Cerebellar nuclear complex (tissue), 1 donor: Measurements from ENCODE around the gene GRP.

Source experiments
- DNase-seq, 2 experiments: peaks; one replicate each; lab custom pipeline; 2025; lab: John Stamatoyannopoulos, UW

GRP gene

DNA sequence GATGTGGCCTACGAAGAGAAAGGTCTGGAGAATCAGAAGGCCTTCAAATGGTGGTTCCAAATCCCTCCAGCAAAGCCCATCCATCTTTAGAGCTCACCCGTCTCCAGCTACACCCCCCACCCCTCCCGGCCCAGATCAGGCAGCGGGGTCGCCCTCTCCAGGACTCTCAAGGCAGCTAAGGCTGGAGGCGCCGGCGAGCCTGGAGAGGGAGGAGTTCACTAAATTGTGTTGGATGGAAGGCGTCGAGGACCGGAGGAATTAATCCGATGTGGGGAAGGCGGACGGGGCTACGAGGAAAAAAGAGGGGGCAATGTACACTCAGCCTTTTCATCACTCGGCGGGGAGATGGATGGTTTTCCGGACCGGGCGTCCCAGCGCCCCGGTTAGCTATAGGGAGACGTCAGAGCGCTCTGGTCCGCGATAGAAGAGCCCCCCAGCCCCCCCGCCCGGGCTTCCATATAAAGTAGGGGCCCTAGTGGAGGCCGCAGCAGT is at the start of gene GRP:
Gene GRP (plus strand): TSS at position 487 of the 492 bp plus-strand sequence. CDS start 108 bp downstream, outside the sequence.
- DNase-seq, result no peak

DNA sequence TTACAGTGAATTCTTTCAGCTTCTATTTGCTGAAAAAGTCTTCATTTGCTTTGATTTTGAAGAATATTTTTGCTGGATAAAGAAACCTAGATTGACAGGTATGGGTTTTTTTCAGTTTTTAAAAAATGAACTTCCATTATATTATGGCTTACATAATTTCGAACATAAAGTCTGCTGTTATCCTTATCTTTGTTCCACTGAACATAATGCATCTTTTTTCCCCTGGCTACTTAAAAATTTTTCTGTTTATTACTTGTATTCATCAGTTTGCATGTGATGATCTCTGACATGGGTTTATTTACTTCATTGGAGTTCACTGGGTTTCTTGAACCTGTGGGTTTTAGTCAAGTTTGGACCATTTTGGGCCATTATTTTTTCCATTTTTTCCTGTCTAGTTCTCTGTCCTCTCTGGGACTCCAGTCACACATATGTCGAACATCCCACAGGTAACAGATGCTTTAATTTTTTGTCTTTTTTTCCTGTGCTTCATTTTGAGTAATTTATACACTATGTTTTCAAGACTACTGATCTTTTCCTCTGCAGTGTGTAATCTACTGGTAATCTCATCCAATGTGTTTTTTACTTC is 47.2 kb upstream of the GRP start:
- no peak for DNase-seq

DNA sequence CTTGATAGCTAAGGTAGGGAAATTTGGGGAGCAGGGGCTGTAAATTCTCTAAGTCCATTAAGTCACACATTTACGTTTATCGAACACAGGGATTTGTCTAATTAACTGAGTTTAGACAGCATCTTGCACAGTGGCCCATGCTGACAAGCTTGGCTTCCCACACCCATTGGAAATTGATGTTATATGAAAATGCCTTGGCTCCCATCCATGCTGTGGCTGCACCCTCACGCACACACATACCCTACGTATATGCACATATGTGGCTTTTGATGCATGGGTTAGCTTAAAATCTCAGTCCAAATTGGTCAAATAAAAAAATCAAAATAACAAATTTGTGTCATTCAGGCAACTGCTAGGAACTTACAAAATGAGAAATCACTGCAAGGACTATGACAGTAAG is 42.5 kb upstream of the GRP start:
- DNase-seq, result no peak

DNA sequence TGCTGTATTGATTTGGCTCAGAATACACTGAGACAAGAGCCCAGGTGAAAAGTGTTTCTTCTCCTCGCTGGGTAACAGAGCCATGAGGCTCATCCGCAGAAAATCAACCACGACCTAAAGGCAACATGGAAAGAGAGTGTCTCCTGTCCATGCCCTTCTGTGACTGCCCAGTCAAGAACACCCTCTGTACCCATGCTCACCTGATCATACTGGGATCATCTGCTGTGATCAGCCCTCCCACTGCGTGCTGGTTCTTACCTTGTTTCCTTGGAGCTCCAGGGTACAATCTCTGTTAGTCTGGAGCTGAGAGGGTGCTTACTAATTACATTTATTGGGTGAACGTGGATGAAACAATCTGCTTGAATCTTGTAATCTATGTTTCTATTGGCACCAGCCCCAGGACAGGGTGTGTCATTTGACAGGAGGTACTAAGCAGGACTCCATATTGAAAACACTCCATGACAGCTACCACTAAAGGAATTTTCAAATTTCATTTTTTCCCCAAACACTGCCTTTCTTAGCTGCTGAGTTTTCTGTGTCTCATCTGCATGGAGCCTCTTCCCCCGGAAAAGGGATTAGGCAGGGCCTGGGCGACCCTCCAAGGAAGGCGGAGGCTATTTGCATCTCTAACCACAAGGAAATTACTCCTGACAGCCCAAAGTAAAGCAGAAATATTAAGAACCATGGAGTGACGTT is 39.7 kb upstream of the GRP start:
- no peak for DNase-seq

DNA sequence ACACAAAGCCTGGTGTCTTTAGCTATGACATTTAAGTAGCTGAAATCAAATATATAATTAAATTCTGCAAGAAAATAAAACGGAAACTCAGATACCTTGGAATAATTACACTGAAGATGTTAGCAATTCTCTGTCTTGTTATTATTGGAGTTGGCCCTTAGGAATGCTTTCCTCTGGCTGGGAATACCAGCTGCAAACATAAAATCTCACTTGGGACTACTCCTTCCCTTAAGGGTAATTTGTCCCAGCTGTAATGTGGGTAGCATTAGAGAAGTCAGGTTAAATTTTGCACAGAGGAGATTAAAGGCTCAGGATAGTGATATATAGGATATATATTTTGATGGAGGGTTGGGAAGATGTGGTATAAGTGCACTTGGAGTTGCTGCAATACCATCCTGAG is 37.3 kb upstream of the GRP start:
- no peak for DNase-seq

DNA sequence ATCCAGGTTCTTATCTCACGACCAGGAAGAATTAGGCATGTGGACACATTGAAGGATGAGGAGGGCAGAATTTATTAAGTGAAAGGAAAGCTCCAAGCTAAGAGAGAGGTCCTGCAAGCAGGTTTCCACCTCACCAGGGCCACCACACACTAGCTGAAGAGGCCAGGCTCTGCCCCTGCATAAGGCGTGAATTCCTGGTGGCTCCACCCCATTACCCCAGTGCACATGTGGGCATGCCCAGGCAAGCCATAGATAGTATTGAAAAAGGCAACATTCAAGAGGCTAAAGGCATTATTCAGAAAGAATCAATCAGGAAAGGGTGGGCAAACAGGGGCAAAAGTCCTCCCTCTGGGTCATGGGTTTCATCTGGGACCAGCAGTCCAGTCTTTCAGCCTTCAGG is 30.9 kb upstream of the GRP start:
- DNase-seq, result no peak

DNA sequence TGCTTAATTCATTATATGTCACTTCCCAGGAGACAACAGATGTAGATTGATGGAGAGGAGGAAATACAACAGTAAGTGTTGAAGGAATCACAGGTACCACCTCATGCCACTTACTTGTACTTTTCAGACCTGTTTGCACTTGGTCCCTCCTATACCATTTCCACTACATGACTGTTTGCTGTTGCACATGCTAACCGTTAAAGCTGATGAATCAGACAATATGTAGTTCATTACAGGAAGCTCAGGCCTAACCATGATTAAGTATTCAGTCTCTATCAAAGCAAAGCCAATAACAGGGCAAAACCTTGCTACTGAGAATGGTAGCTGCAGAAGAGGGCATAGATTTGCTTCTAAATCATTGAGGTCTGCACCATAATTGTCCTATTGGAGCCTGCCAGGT is 30.2 kb upstream of the GRP start:
- no peak for DNase-seq

DNA sequence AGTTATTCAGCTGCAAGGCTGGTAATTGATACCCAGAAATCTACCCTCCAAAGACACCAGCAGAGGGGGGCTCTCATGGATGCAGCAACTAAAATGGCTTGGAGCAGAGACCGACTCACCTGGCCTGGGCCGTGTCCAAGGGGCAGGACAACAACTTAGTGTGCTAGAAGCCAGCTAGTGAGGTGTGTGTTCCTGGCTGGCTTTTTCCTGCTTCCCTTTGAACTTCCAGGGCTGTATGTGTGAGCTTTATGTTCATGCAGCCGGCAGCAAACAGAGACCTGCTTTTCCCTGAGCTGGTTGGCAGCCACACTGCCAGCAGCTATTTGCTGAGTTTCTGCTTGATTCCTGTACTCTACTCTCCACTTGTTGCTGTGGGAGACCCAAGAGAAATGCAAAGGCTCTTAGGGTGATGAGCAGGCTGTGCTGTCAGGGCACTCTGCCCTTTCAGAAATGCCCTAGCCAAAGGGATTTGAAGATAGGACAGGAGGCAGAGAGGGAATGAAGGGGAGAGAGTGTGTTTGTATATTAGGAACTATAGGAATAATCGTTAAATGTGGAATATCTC is 23.7 kb upstream of the GRP start:
- no peak for DNase-seq

DNA sequence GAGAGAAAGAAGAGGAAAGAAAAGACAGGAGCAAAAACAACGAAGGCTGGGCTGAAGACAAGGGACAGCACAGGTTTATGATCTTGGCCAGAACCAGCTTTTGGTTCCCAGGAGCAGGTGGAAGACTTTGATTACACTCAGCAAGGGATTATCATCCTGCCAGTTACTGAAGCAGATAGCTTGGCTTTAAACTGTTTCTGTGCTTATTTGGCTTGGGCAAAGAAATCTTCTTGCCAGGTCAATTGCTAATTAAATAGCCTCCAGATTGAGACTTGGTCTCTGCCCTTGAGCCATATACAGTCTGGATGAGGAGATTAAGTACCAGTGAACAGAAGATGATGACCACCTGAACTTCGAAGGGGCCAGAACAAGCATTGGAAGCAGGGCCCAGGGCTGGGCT is 22.3 kb upstream of the GRP start:
- peak in 1 of 2 experiments; percentile 23 for DNase-seq

DNA sequence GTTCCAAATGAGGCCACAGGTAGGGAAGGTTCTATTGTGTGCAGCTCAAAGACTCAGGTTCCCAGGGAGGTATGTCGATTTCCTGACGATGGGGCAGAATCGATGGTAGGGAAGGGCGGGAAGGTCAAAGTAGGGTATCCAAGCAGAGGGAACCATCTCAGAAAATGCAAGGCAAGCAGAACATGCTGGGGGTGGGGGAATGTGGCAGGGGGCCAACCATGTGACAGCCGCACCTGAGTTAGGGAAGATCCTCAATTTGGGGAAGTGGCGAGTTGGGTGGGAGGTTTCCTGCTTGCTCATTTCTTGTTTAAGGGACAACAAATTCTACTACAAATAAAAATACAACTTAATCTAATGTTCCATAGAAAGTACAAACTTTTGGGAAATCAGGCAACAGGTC is 21.7 kb upstream of the GRP start:
- no peak for DNase-seq

DNA sequence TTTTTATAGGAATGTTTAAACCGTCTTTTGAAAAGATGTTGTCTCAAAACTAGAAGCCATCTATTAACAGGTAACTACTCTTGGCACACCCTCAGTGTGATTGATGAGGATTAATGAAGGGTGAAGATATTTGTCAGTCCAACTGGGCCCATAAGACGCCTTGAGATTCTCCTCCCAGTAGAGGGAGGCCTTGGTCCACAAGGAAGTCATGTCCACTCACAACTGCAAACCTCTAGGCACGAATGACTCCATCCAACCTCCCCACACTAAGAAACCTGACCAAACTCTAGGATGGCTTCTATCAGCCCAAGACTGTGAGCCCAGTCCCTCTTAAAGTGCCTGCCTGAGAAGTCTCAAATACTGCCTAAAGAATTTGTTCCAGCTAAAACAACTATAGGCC is 19.2 kb upstream of the GRP start:
- no peak for DNase-seq

DNA sequence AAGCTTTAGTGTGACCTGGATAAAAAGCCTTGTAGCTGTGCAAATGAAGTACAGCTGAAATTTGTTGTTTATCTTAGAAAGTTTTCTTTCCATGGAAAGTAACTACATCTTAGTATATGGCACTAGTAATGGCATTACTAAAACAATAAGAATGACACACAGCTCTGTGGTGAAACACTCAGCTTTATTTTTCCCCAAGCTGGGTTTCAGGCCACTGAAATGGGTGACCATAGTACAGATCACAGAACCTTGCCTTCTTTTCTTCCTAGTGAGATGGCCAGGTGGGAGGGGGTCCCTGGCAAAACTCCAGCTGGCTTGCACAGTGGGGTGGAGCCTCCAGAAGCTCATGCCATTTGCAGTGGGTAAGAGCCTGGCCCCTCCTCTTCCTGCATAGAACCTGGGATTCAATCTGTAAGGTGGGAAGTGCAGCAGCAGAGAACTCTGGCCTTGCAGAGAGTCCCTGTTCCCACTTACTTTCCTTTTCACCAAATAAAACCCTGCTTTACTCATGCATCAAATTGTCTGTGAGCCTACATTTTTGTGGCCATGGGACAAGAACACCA is 17.6 kb upstream of the GRP start:
- no peak for DNase-seq

DNA sequence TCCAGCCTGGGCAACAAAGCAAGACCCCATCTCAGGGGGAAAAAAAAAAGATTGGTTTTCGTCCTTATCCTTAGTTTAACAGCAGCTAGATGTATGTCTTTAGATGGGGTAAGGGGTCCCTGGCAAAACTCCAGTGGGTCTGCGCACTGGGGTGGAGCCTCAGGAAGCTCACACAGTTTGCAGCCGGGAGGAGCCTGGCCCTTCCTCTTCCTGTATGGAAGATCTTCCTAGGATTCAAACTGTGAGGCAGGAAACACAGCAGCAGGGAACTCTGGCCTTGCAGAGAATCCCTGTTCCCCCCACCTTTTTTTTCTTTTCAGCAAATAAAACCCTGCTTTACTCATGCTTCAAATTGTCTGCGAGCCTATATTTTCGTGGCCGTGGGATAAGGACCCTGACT is 12.5 kb upstream of the GRP start:
- no peak for DNase-seq

DNA sequence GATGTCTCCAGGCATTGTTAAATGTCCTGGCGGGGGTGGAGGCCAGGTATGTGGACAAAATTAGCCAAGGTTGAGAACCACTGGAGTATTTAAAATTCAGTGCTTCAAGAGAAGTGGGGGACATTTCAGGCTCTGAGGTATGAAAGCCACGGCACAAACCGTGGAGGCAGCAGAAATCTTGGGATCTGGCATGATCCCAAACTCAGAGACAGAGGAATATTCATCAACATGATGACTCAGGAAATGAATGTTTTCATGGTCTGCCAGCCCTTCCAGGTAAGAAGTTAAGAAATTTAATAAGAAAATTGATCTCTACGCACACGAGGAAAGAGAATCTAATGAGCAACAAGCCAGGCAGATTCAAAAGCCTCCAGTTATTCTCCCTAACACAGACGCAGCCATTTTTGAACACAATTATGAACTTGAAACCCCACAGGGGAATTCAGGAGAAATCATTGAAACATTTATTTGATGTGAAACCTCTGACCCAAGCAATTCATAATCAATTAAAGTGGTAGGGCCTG is 11.3 kb upstream of the GRP start:
- DNase-seq, result no peak

DNA sequence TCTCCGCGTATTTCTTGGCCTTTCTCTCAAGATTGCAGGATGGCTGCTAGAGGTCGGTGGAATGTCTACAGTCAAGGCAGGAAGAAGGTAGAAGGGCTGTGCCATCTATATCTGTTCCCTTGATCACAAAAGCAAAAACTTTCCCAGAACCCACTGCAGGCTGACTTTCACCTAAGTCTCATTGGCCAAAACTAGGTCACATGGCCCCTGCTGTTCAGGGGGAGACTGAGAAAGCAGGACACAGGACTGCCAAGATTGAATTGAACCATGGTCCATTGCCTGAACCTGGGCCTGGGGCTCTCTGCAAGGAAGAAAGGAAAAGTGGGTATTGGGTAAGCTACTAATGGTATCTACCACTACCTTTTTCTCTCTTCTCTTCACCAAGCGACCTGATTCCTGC is 9.7 kb upstream of the GRP start:
- no peak for DNase-seq

DNA sequence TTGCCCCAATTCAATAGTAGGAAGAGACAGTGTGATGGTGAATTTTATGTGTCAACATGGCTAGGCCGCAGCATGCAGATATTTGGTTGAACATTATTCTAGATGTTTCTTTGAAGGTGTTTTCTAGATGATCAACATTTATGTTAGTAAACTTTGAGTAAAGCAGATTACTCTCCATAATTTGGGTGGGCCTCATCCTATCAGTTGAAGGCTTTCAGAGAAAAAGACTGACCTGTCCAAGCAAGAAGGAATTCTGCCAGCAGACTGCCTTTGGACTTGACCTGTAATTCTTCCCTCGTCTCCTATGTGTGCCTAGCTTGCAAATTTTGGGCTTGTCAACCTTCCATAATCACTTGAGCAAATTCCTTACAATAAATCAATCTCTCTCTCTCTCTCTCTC is 8.3 kb upstream of the GRP start:
- no peak for DNase-seq

DNA sequence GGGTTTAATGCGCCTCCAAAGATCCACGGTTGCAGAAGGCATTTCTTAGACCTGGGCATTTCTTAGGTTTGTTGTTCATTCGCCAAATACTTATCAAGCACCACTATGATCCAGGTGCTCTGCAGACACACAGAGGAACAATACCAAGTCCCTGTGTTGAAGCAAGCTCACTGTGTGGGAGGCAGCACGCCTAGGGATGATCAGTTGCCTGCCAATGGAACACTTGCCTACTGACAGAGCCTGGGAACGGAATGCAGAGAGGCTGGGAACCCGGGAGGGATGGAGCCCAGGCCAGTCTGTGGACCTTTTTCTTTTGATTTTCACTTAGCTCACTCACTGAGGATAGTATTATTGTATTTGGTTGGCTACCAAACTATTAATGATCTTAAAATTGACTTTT is 1.9 kb upstream of the GRP start:
- no peak for DNase-seq

DNA sequence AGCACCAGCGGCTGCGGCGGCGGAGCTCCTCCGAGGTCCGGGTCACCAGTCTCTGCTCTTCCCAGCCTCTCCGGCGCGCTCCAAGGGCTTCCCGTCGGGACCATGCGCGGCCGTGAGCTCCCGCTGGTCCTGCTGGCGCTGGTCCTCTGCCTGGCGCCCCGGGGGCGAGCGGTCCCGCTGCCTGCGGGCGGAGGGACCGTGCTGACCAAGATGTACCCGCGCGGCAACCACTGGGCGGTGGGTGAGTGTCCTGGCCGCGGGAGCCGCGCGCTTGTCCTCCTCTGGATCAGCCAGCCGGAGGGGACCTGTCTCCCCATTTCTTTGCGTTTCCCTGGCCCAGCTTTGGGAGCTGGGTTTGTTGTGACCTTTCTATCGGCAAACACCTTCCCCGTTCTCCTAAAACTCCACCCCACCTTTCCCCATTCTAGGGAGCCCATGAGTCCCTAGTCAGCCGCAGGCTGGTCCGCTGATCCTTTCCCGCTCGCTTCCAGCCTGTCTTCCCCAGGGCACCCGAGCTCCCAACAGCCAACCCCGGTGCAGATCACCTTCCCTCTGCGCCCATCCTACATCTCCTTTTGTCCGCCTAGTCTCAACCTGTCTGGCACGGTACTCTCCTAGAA is 316 bp downstream of the GRP start:
- DNase-seq, result no peak

DNA sequence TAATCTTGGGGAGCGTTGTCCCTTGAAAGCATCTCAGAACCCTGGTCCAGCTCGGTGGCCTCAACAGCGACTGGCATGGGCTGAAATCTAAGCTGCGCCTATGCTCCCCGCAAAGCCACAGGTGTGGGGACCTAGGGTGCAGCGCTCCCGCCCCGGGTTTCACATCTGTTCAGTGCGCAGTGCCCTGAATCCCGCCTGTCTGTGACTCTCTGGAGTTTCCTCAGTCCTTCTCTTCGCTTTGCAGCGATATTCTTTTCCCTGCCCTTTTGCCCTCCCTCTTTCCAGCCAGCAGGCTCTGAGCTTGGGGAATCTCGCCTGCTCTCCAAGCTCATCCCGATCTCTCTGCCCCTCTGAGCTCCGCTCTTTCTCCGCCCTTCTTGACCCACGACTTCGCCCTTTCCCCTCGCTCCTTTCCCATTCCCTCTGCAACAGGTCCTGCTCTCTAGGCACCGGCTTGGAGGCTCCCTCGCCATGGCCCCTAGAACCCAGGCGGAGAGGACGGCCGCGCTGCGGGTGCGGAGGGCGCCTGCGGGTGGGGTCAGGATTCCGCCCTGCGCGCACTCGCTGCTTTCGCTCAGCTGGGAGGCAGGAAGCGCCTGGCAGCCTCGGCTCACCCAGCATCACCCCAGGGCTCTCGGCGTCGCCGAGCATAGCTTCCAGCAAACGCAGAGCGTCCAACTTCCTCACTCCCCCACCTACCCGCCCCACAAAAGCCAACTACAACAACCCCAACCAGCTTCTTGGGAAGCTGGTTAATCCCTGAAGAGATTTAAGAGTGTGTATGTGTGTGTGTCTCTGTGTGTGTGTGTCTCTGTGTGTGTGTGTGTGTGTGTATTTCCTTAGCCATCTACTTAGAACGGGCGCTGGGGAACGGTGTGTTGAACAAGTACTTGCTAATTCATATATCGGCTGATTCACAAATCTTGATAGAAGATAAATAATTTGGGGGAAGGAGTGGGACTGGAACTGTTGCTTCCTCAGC is 1.1 kb downstream of the GRP start:
- DNase-seq, result no peak

DNA sequence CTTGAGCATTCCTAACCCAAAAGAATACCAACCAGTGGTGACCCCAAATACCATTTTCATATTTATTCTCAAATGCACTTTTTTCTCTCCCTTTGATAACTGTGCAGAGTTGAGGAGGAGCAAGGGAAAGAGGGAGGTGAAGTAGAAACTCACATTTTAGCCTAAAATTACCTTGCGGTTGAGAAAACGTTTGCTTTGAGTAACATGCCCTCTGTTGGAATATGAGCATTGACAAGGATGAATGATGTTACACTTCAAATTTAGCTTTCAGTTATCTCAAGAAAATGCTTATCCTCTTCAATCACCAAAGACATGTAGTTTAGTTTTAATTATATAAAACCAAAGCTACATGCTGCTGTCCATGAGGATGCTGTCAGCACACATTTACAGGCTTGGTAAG is 2.4 kb downstream of the GRP start:
- no peak for DNase-seq

DNA sequence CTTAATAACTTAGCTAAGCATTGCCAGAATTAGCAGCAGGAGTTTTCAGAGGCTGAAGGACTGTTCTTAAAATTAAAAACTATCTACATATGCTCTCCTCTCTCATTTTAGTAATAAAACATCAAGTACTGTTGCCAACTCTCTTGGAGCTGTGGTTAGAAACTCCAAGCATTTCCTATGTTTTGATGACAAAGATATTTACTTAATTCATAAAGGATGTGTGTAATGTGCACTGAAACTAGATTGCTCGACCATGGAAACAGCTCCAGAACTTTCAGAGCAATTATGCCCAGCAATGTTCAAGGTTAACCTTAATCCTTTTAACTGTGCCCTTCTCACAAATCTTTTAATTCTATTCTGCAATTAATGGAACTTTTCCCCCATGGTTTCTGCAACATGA is 8.4 kb downstream of the GRP start:
- no peak for DNase-seq
